ENCODE results near the gene DCST1.

- TF ChIP-seq GATA2 (IDR thresholded peaks at IDR 0.05; ENCODE audit: low read depth, low read length) (no peak), GATA3 (IDR thresholded peaks at IDR 0.05; ENCODE audit: low read depth, low read length) (no peak)
These were observed 10.7 kb upstream of the DCST1 start for GRCh38 chr1:155022927-155023236.

Data from SH-SY5Y (cell line).